ENCODE results near the gene IKZF2. TPM values are rescaled to one million over a fixed set of nuclear protein-coding genes. Genes with fewer than 3 reads are reported as not detected.

The IKZF2 gene
- total and polyA plus RNA-seq, 10 of the 15 experiments (the other 5 are each of a cell fraction or from before 2014, with no cell fraction given), result 15.2 to 266 (median 87.2) TPM

DNA sequence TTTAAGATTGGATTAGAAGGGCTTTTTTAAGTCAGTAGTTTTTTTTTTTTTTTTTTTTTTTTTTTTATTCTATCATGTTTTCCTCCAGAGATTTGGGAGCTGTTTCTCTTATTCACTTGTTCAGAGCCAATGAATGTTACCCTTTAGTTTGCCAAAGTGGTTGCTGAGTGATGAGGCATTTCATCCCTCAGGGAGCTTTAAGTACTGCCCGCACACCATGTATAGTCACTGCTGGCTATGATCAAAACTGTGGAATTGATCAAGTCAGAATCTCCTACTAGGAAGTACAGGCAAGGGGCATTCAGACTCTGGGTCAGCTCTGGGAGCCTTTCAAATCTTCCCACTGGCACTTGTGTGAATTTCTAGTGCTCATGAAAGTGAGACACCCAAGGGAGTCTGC is 201.6 kb downstream of the IKZF2 start (continued):
- TF ChIP-seq, protein P1, sequence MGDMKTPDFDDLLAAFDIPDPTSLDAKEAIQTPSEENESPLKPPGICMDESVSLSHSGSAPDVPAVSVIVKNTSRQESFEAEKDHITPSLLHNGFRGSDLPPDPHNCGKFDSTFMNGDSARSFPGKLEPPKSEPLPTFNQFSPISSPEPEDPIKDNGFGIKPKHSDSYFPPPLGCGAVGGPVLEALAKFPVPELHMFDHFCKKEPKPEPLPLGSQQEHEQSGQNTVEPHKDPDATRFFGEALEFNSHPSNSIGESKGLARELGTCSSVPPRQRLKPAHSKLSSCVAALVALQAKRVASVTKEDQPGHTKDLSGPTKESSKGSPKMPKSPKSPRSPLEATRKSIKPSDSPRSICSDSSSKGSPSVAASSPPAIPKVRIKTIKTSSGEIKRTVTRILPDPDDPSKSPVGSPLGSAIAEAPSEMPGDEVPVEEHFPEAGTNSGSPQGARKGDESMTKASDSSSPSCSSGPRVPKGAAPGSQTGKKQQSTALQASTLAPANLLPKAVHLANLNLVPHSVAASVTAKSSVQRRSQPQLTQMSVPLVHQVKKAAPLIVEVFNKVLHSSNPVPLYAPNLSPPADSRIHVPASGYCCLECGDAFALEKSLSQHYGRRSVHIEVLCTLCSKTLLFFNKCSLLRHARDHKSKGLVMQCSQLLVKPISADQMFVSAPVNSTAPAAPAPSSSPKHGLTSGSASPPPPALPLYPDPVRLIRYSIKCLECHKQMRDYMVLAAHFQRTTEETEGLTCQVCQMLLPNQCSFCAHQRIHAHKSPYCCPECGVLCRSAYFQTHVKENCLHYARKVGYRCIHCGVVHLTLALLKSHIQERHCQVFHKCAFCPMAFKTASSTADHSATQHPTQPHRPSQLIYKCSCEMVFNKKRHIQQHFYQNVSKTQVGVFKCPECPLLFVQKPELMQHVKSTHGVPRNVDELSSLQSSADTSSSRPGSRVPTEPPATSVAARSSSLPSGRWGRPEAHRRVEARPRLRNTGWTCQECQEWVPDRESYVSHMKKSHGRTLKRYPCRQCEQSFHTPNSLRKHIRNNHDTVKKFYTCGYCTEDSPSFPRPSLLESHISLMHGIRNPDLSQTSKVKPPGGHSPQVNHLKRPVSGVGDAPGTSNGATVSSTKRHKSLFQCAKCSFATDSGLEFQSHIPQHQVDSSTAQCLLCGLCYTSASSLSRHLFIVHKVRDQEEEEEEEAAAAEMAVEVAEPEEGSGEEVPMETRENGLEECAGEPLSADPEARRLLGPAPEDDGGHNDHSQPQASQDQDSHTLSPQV (IDR thresholded peaks at IDR 0.05), result no peak
- no peak for TF ChIP-seq SUZ12 (IDR thresholded peaks at IDR 0.05; ENCODE audit: unreplicated experiment)
- no peak for TF ChIP-seq CREM (IDR thresholded peaks at IDR 0.05; ENCODE audit: low read depth)
- TF ChIP-seq, protein P2, sequence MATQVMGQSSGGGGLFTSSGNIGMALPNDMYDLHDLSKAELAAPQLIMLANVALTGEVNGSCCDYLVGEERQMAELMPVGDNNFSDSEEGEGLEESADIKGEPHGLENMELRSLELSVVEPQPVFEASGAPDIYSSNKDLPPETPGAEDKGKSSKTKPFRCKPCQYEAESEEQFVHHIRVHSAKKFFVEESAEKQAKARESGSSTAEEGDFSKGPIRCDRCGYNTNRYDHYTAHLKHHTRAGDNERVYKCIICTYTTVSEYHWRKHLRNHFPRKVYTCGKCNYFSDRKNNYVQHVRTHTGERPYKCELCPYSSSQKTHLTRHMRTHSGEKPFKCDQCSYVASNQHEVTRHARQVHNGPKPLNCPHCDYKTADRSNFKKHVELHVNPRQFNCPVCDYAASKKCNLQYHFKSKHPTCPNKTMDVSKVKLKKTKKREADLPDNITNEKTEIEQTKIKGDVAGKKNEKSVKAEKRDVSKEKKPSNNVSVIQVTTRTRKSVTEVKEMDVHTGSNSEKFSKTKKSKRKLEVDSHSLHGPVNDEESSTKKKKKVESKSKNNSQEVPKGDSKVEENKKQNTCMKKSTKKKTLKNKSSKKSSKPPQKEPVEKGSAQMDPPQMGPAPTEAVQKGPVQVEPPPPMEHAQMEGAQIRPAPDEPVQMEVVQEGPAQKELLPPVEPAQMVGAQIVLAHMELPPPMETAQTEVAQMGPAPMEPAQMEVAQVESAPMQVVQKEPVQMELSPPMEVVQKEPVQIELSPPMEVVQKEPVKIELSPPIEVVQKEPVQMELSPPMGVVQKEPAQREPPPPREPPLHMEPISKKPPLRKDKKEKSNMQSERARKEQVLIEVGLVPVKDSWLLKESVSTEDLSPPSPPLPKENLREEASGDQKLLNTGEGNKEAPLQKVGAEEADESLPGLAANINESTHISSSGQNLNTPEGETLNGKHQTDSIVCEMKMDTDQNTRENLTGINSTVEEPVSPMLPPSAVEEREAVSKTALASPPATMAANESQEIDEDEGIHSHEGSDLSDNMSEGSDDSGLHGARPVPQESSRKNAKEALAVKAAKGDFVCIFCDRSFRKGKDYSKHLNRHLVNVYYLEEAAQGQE (IDR thresholded peaks at IDR 0.05; ENCODE audit: low read depth, low read length), result no peak
- TF ChIP-seq TBL1XR1 (IDR thresholded peaks at IDR 0.05; ENCODE audit: low read depth, low read length), result no peak
- no peak for TF ChIP-seq PML (IDR thresholded peaks at IDR 0.05; ENCODE audit: low read length)
- TF ChIP-seq, protein P3, sequence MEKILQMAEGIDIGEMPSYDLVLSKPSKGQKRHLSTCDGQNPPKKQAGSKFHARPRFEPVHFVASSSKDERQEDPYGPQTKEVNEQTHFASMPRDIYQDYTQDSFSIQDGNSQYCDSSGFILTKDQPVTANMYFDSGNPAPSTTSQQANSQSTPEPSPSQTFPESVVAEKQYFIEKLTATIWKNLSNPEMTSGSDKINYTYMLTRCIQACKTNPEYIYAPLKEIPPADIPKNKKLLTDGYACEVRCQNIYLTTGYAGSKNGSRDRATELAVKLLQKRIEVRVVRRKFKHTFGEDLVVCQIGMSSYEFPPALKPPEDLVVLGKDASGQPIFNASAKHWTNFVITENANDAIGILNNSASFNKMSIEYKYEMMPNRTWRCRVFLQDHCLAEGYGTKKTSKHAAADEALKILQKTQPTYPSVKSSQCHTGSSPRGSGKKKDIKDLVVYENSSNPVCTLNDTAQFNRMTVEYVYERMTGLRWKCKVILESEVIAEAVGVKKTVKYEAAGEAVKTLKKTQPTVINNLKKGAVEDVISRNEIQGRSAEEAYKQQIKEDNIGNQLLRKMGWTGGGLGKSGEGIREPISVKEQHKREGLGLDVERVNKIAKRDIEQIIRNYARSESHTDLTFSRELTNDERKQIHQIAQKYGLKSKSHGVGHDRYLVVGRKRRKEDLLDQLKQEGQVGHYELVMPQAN (conservative IDR thresholded peaks at IDR 0.05), result no peak

Other genes starting within 250 kb of the IKZF2 start
- 10.7 and 12.3 TPM in 2 replicates for gene SPAG16, start 132.9 kb upstream of the IKZF2 start, total RNA-seq (2014; rRNA removed)
- gene SPAG16, start 132.9 kb upstream of the IKZF2 start, total RNA-seq (2014; rRNA removed; fragmentation: Illumina TruSeq; extraction: Trizol), result 16.1 and 17.5 TPM in 2 replicates
- gene SPAG16, start 132.9 kb upstream of the IKZF2 start, total RNA-seq (2021), result 9.9 and 13.1 TPM in 2 replicates
- gene SPAG16, start 132.9 kb upstream of the IKZF2 start, polyA plus RNA-seq (2011; rRNA removed), result 13.3 and 25.0 TPM in 2 replicates
- 18.3 and 18.6 TPM in 2 replicates for gene SPAG16, start 132.9 kb upstream of the IKZF2 start, polyA plus RNA-seq (2014; fragmentation: Illumina TruSeq; extraction: Trizol)
- gene SPAG16, start 132.9 kb upstream of the IKZF2 start, polyA plus RNA-seq (2014; fragmentation: Nextera tagmentation; extraction: Ambion mirVana), result 10 to 100 TPM in 1 of 2 experiments, 1 to 10 TPM in 1; 6.0 to 12.8 TPM
- gene SPAG16, start 132.9 kb upstream of the IKZF2 start, polyA plus RNA-seq (2014; rRNA removed), result 15.0 and 17.2 TPM in 2 replicates
- gene SPAG16, start 132.9 kb upstream of the IKZF2 start, polyA plus RNA-seq (2016; fragmentation: Nextera tagmentation; extraction: Ambion mirVana), result 10 to 100 TPM; 24.2 to 25.0 TPM

All from GM12878 (cell line).